IgD-negative memory B cell (primary cell): ENCODE results near the gene CFAP45. TPM values are rescaled to one million over a fixed set of nuclear protein-coding genes. Genes with fewer than 3 reads are reported as not detected.

Source experiments
- H3K27ac Mint-ChIP-seq, 3 donors: one replicate each; pipeline ENCODE4 v1.8.0; 2020 to 2022; ENCODE audit warnings: mild to moderate bottlenecking in 3 of 3, mixed read lengths in 3 of 3, moderate library complexity in 1 of 3
- H3K27me3 Mint-ChIP-seq: one replicate; pipeline ENCODE4 v1.8.0; 2021; ENCODE audit warnings: mixed read lengths
- H3K36me3 Mint-ChIP-seq: one replicate; pipeline ENCODE4 v1.8.0; 2020; ENCODE audit warnings: mild to moderate bottlenecking, mixed read lengths
- H3K4me1 Mint-ChIP-seq, 3 donors: one replicate each; pipeline ENCODE4 v1.8.0; 2020 to 2022; ENCODE audit warnings: mixed read lengths in 3 of 3, mild to moderate bottlenecking in 1 of 3
- H3K4me3 Mint-ChIP-seq, 4 donors: one replicate each; pipeline ENCODE4 v1.8.0; 2020 to 2022; ENCODE audit warnings: mild to moderate bottlenecking in 4 of 4, mixed read lengths in 4 of 4, moderate library complexity in 3 of 4
- H3K9me3 Mint-ChIP-seq, 3 donors: one replicate each; pipeline ENCODE4 v1.8.0; 2020 to 2021; ENCODE audit warnings: mixed read lengths in 3 of 3, mild to moderate bottlenecking in 1 of 3
- polyA plus RNA-seq: library from polyadenylated mRNA; unstranded; fragments of 300-500 nt; fragmentation: Illumina TruSeq; gene quantifications from one replicate; pipeline ENCODE4 v1.2.3, GENCODE V29; 2021

CFAP45 gene
- polyA plus RNA-seq, 1 donor from 2014 or later = 1.2 TPM

DNA sequence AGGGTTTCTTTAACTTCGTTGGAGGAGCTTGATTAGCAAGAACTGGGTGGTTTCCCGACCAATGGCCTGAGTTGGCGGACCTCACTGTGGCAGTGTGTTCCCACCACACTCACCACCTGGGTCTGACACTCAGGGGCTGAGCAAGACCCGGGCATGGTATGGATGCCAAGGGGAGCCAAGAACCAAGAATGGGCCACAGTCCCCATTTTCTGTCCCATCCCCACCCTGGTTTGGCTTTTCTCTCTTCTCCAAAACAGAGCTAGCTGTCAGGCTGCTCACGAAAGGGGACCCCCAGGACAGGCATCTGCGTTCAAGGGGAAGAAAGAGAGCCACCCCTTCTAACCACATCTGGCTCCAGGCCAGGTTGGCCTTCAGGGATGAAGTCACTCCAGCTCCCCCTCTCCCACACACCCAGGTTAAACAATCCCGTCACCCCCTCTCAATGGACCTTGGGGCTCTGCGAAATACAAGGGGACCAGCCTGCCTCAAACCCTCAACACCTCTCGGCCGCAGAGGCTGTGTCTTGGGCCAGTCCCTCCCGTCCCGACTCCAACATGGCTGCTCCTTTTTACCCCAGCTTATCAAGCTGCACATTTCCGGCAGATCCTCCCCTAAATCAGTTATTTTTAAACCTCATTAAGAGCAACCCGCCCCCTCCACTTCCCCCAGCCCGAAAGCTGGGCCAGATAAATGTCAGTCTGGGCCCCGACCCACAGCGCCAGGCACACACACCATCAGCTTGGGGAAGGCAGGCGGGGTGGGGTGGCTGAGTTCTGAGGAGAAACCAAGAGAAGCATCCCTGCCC, 21.9 kb upstream of the CFAP45 start:
- Mint-ChIP-seq H3K36me3 (peaks cover 13% of the 10 kb centered on the region), H3K4me1 (peaks cover 27 to 39% (median 38%) of the 10 kb centered on the region in 3 donors), H3K27ac (peak overlapping the region; percentile 97 to 100 (median 100)), H3K9me3 (peaks cover 0 to 2% (median 0%) of the 10 kb centered on the region in 3 donors), H3K4me3 (peak overlapping the region; percentile 90 to 97 (median 95)), H3K27me3 (no peaks in the 10 kb centered on the region)

DNA sequence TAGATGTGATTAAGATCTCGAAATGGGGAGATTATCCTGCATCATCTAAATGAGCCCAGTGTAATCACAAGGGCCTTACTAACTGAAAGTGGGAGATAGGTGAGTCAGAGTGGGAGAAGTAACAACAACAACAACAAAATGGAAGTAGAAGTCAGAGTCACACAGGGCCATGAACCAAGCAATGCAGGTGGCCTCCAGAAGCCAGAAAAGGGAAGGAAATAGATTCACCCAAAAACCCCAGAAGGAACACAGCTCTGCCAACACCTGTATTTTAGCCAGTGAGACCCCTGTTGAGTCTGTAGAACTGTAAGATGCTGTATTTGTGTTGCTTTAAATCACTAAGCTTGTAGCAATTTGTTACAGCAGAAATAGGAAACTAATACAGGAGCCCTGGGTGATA, 21.3 kb upstream of the CFAP45 start:
- peaks cover 30 to 36% (median 35%) of the 10 kb centered on the region in 3 donors for H3K4me1 Mint-ChIP-seq
- H3K27me3 Mint-ChIP-seq = no peaks in the 10 kb centered on the region
- peak overlapping the region; percentile 90 to 97 (median 95) for H3K4me3 Mint-ChIP-seq
- H3K36me3 Mint-ChIP-seq = peaks cover 13% of the 10 kb centered on the region
- peaks cover 0 to 2% (median 0%) of the 10 kb centered on the region in 3 donors for H3K9me3 Mint-ChIP-seq
- H3K27ac Mint-ChIP-seq = peak overlapping the region; percentile 97 to 100 (median 100)

GRCh38 chr1:159920651-159921050, 20.7 kb upstream of the CFAP45 start:
- peak overlapping the region; percentile 53 to 97 (median 93) for H3K4me3 Mint-ChIP-seq
- H3K27ac Mint-ChIP-seq = peak overlapping the region; percentile 97 to 100 (median 100)
- peaks cover 0 to 2% (median 0%) of the 10 kb centered on the region in 3 donors for H3K9me3 Mint-ChIP-seq
- no peaks in the 10 kb centered on the region for H3K27me3 Mint-ChIP-seq
- H3K4me1 Mint-ChIP-seq = peaks cover 29 to 34% (median 32%) of the 10 kb centered on the region in 3 donors
- peaks cover 13% of the 10 kb centered on the region for H3K36me3 Mint-ChIP-seq

GRCh38 chr1:159920202-159920601, 20.2 kb upstream of the CFAP45 start:
- peaks cover 11% of the 10 kb centered on the region for H3K36me3 Mint-ChIP-seq
- H3K27me3 Mint-ChIP-seq = no peaks in the 10 kb centered on the region
- H3K4me3 Mint-ChIP-seq = peak overlapping the region in 2 of 4 donors; percentile 53 to 90
- peak overlapping the region; percentile 97 to 100 (median 100) for H3K27ac Mint-ChIP-seq
- peaks cover 30 to 31% (median 30%) of the 10 kb centered on the region in 3 donors for H3K4me1 Mint-ChIP-seq
- peaks cover 0 to under 1% (median 0%) of the 10 kb centered on the region in 3 donors for H3K9me3 Mint-ChIP-seq

DNA sequence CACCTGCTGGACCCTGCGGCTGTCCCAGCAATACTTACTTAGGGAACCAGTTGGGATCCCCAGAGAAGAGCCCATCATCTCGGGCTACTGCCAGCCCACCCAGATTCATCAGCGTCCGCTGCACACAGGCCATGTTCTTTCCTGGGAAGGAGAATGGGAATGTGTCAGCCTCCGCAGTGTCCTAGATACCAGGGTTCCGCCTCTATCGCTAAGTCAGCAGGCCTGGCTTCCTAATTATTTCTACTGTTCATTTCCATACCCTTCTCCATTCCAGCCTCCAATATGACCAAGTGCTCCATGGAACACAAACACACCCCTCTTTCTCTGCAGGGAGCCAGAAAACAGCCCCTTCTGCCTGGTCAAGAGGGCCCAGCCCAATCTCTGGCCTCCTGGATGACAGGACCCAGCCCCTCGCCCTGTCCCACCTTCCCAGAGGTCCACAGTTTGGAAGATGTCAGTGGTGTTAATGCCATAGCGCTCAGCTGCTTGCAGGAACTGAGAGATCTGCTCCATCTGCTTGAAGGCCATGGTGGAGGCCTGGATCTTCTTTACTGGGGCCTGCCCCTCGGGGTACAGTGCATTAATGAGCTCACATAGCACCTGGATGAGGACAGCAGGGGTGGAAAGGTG, 19.4 kb upstream of the CFAP45 start:
- Mint-ChIP-seq H3K9me3 (no peaks in the 10 kb centered on the region), H3K4me3 (peak overlapping the region in 1 of 4 donors; percentile 10), H3K27ac (peak overlapping the region; percentile 97 to 100 (median 100)), H3K36me3 (peaks cover 11% of the 10 kb centered on the region), H3K27me3 (no peaks in the 10 kb centered on the region), H3K4me1 (peaks cover 32 to 34% (median 34%) of the 10 kb centered on the region in 3 donors)

GRCh38 chr1:159918352-159919200, 18.6 kb upstream of the CFAP45 start:
- peak overlapping the region in 1 of 4 donors; percentile 60 for H3K4me3 Mint-ChIP-seq
- H3K4me1 Mint-ChIP-seq = peaks cover 38 to 40% (median 38%) of the 10 kb centered on the region in 3 donors
- no peaks in the 10 kb centered on the region for H3K27me3 Mint-ChIP-seq
- H3K27ac Mint-ChIP-seq = peak overlapping the region; percentile 88 to 100 (median 97)
- H3K9me3 Mint-ChIP-seq = no peaks in the 10 kb centered on the region
- H3K36me3 Mint-ChIP-seq = peaks cover 9% of the 10 kb centered on the region

DNA sequence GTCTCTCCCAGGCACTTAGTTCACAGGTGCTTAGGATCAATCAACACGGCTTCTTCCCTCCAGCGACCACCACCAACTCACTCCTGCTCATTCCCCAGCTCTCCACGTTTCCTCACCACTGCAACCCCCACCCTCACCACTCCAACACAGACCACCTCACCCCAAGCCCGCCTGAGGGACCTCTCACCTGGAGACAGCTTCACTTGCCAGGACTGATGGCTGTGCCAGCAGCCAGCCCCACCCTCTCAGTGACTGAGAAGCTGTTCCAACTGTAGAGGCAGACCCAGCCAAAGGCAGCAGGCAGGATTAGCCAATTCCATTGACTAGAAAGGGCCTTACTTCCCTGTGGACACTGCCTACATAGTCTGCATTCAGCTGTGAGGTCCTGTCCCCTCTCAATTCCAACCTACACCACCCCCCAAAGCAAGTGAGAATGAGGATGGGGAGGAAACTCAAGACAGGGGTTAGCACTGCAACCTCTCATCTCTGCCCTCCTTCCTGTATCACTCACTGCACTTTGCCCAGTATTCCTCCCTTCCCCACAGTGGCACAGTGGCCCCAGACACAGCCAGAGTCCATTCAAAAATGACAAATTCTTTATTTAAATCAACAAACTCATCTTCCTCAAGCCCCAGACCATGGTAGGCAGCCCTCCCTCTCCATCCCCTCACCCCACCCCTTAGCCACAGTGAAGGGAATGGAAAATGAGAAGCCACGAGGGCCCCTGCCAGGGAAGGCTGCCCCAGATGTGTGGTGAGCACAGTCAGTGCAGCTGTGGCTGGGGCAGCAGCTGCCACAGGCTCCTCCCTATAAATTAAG, 17.8 kb upstream of the CFAP45 start:
- Mint-ChIP-seq H3K27me3 (no peaks in the 10 kb centered on the region), H3K9me3 (no peaks in the 10 kb centered on the region), H3K4me3 (peak overlapping the region in 3 of 4 donors; percentile 44 to 60 (median 55)), H3K36me3 (peaks cover 9% of the 10 kb centered on the region), H3K27ac (peak overlapping the region; percentile 78 to 97 (median 87)), H3K4me1 (peaks cover 43 to 45% (median 44%) of the 10 kb centered on the region in 3 donors)

GRCh38 chr1:159916242-159917051, 16.5 kb upstream of the CFAP45 start:
- Mint-ChIP-seq H3K4me3 (peak overlapping the region in 1 of 4 donors; percentile 30), H3K27me3 (no peaks in the 10 kb centered on the region), H3K27ac (peak overlapping the region; percentile 84 to 87 (median 86)), H3K4me1 (peaks cover 49 to 56% (median 53%) of the 10 kb centered on the region in 3 donors), H3K9me3 (no peaks in the 10 kb centered on the region), H3K36me3 (peaks cover 9% of the 10 kb centered on the region)

GRCh38 chr1:159915571-159916241, 15.7 kb upstream of the CFAP45 start:
- Mint-ChIP-seq H3K4me3 (peak overlapping the region in 1 of 4 donors; percentile 30), H3K27me3 (no peaks in the 10 kb centered on the region), H3K36me3 (peaks cover 9% of the 10 kb centered on the region), H3K4me1 (peaks cover 49 to 55% (median 53%) of the 10 kb centered on the region in 3 donors), H3K9me3 (no peaks in the 10 kb centered on the region), H3K27ac (peak overlapping the region; percentile 76 to 87 (median 86))

GRCh38 chr1:159914252-159915018, 14.5 kb upstream of the CFAP45 start:
- Mint-ChIP-seq H3K4me3 (peak overlapping the region in 1 of 4 donors; percentile 33), H3K9me3 (no peaks in the 10 kb centered on the region)

DNA sequence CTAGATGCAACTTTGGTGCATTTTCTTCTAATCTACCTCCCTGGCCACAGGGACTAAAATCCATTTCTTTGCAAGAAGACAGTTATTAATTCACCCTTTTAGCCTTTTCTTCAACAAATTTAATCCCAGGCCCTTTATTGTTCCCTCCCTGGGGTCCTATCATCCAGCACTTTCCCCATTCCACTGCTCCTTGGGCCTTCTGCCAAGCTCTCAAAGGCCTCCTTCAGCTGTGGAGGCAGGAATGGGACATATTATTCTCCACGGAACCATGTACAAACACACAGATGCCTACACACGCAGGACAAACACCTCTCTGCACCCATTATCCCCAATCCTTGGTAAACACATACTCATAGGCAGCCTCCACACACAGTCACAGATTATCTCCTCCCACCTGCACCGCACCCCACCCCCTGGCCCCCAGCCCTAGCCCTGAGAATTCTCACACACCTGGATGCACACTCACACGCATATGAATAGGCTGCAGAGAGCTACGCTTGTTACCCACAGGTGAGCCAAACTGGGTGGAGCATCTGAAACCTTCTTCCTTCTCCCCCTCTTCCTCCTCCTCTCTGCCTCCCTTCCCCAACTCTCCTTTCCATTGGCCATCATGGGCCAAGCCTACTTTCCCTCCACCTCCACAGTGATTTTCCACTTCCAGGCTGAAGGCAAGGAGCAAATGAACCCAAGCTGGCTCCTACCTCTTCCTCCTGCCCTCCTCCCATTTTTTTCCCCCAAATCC, 13.7 kb upstream of the CFAP45 start:
- no peaks in the 10 kb centered on the region for H3K9me3 Mint-ChIP-seq
- peak overlapping the region in 2 of 4 donors; percentile 33 to 75 for H3K4me3 Mint-ChIP-seq
- H3K27ac Mint-ChIP-seq = peak overlapping the region; percentile 82 to 92 (median 86)
- H3K27me3 Mint-ChIP-seq = no peaks in the 10 kb centered on the region
- peaks cover 54 to 62% (median 59%) of the 10 kb centered on the region in 3 donors for H3K4me1 Mint-ChIP-seq
- H3K36me3 Mint-ChIP-seq = peaks cover 6% of the 10 kb centered on the region

More at GRCh38 chr1:159914252-159915018, 14.5 kb upstream of the CFAP45 start:
- Mint-ChIP-seq H3K4me1 (peaks cover 52 to 62% (median 59%) of the 10 kb centered on the region in 3 donors), H3K27me3 (no peaks in the 10 kb centered on the region), H3K36me3 (peaks cover 6% of the 10 kb centered on the region), H3K27ac (peak overlapping the region; percentile 65 to 92 (median 86))
